ENCODE data around the gene PPFIA3. TPM values are rescaled to one million over a fixed set of nuclear protein-coding genes. Genes with fewer than 3 reads are reported as not detected.

The PPFIA3 gene
- total RNA-seq, 2 experiments from 2014 or later = 2.0 to 2.8 TPM

- no peak for DNase-seq
- Histone ChIP-seq H3K9me3 (ENCODE audit: control insufficient read depth in 1 of 2, insufficient read depth in 1 of 2, low read length in 2 of 2) (peaks cover 0 to 16% of the 10 kb centered on the region in 2 experiments), H3K36me3 (ENCODE audit: insufficient read depth, low read length) (no peaks in the 10 kb centered on the region), H3K27me3 (ENCODE audit: control insufficient read depth in 1 of 2, insufficient read depth in 2 of 2, low read length in 2 of 2) (no peaks in the 10 kb centered on the region), H3K27ac (ENCODE audit: low read depth in 1 of 2, low read length in 2 of 2) (no peak overlapping the region), H3K4me1 (ENCODE audit: insufficient read depth, low read length) (peaks cover 14% of the 10 kb centered on the region), H3K4me3 (ENCODE audit: low read length) (no peak overlapping the region)
- no peak for TF ChIP-seq CTCF (IDR thresholded peaks at IDR 0.05)
- Mint-ChIP-seq H3K9me3 (no peaks in the 10 kb centered on the region), H3K27me3 (no peaks in the 10 kb centered on the region), H3K36me3 (ENCODE audit: low read depth) (no peaks in the 10 kb centered on the region), H3K4me1 (ENCODE audit: low read depth) (peaks cover 15% of the 10 kb centered on the region), H3K27ac (no peak overlapping the region), H3K4me3 (no peak overlapping the region)
- ATAC-seq (ENCODE audit: poor library complexity) = no peak
- intact Hi-C loops (cut with DNase I, micrococcal nuclease) = no loop called here
- ChIA-PET CTCF (interaction anchor here (1.4 kb wide), 1 partner anchor 10 kb away, joined by 5 read pairs; no protein-coding TSS in a partner anchor), POLR2A (no interaction called here)
Observed at GRCh38 chr19:49189259-49189658, 69.9 kb downstream of the PPFIA3 start.

GRCh38 chr19:49190781-49191180, 71.4 kb downstream of the PPFIA3 start:
- peaks cover 0 to 6% of the 10 kb centered on the region in 2 experiments for H3K9me3 ChIP-seq (ENCODE audit: control insufficient read depth in 1 of 2, insufficient read depth in 1 of 2, low read length in 2 of 2)
- ATAC-seq (ENCODE audit: poor library complexity) = no peak
- intact Hi-C loops (cut with DNase I, micrococcal nuclease) = no loop called here
- H3K27ac ChIP-seq (ENCODE audit: low read depth in 1 of 2, low read length in 2 of 2) = no peak overlapping the region
- TF ChIP-seq CTCF (IDR thresholded peaks at IDR 0.05) = no peak
- no peaks in the 10 kb centered on the region for H3K9me3 Mint-ChIP-seq
- POLR2A ChIA-PET = no interaction called here
- H3K4me1 Mint-ChIP-seq (ENCODE audit: low read depth) = peaks cover 15% of the 10 kb centered on the region
- H3K36me3 ChIP-seq (ENCODE audit: insufficient read depth, low read length) = no peaks in the 10 kb centered on the region
- no peak overlapping the region for H3K4me3 ChIP-seq (ENCODE audit: low read length)
- peaks cover 14% of the 10 kb centered on the region for H3K4me1 ChIP-seq (ENCODE audit: insufficient read depth, low read length)
- no peaks in the 10 kb centered on the region for H3K36me3 Mint-ChIP-seq (ENCODE audit: low read depth)
- H3K27ac Mint-ChIP-seq = no peak overlapping the region
- no peaks in the 10 kb centered on the region for H3K27me3 ChIP-seq (ENCODE audit: control insufficient read depth in 1 of 2, insufficient read depth in 2 of 2, low read length in 2 of 2)
- no peaks in the 10 kb centered on the region for H3K27me3 Mint-ChIP-seq
- no peak for DNase-seq
- CTCF ChIA-PET = interaction anchor here (1.4 kb wide), 1 partner anchor 8 kb away, joined by 5 read pairs; no protein-coding TSS in a partner anchor
- no peak overlapping the region for H3K4me3 Mint-ChIP-seq

- H3K4me1 Mint-ChIP-seq (ENCODE audit: low read depth) = peaks cover 9% of the 10 kb centered on the region
- no peak overlapping the region for H3K27ac ChIP-seq (ENCODE audit: low read depth in 1 of 2, low read length in 2 of 2)
- H3K27me3 ChIP-seq (ENCODE audit: control insufficient read depth in 1 of 2, insufficient read depth in 2 of 2, low read length in 2 of 2) = no peaks in the 10 kb centered on the region
- ChIA-PET POLR2A (no interaction called here), CTCF (no interaction called here)
- no peaks in the 10 kb centered on the region for H3K9me3 Mint-ChIP-seq
- DNase-seq = no peak
- intact Hi-C loops (cut with DNase I, micrococcal nuclease) = no loop called here
- no peak for ATAC-seq (ENCODE audit: poor library complexity)
- H3K36me3 ChIP-seq (ENCODE audit: insufficient read depth, low read length) = no peaks in the 10 kb centered on the region
- no peak overlapping the region for H3K4me3 ChIP-seq (ENCODE audit: low read length)
- H3K4me1 ChIP-seq (ENCODE audit: insufficient read depth, low read length) = peaks cover 14% of the 10 kb centered on the region
- H3K4me3 Mint-ChIP-seq = no peak overlapping the region
- H3K9me3 ChIP-seq (ENCODE audit: control insufficient read depth in 1 of 2, insufficient read depth in 1 of 2, low read length in 2 of 2) = peaks cover 0 to 1% of the 10 kb centered on the region in 2 experiments
- no peak for TF ChIP-seq CTCF (IDR thresholded peaks at IDR 0.05)
- no peak overlapping the region for H3K27ac Mint-ChIP-seq
- no peaks in the 10 kb centered on the region for H3K36me3 Mint-ChIP-seq (ENCODE audit: low read depth)
- H3K27me3 Mint-ChIP-seq = peaks cover 8% of the 10 kb centered on the region
Observed at GRCh38 chr19:49193822-49194394, 74.6 kb downstream of the PPFIA3 start.
